Thymus (tissue), 11 donors: Measurements from ENCODE around the gene CYP3A5. TPM values are rescaled to one million over a fixed set of nuclear protein-coding genes. Genes with fewer than 3 reads are reported as not detected.

Experiments used
- DNase-seq, 9 donors: peaks; one replicate each; pipeline ENCODE4 v3.0.0-alpha.2; 2013; ENCODE audit warnings: low spot score in 9 of 9, low read depth in 6 of 9, missing footprints in 1 of 9
- H3K27ac ChIP-seq, 2 donors: one replicate each; pipeline ENCODE4 v1.5.1; 2013; ENCODE audit warnings: control low read depth in 1 of 2, low read depth in 1 of 2, low read length in 1 of 2, mild to moderate bottlenecking in 1 of 2, moderate library complexity in 1 of 2
- H3K27me3 ChIP-seq, 2 donors: one replicate each; pipeline ENCODE4 v1.5.1; 2013; ENCODE audit warnings: low read length in 1 of 2; ENCODE audit not compliant: control insufficient read depth in 2 of 2, insufficient read depth in 1 of 2
- H3K36me3 ChIP-seq, 2 donors: one replicate each; pipeline ENCODE4 v1.5.1; 2013; ENCODE audit warnings: low read length in 1 of 2, mild to moderate bottlenecking in 1 of 2, moderate library complexity in 1 of 2; ENCODE audit not compliant: control insufficient read depth in 2 of 2, insufficient read depth in 2 of 2
- H3K4me1 ChIP-seq, 2 donors: one replicate each; pipeline ENCODE4 v1.5.1; 2013; ENCODE audit warnings: low read length in 2 of 2; ENCODE audit not compliant: control insufficient read depth in 2 of 2, insufficient read depth in 2 of 2
- H3K4me3 ChIP-seq, 2 donors: one replicate each; pipeline ENCODE4 v1.5.1; 2013; ENCODE audit warnings: low read length in 2 of 2, control low read depth in 1 of 2, mild to moderate bottlenecking in 1 of 2
- H3K9me3 ChIP-seq, 2 donors: one replicate each; pipeline ENCODE4 v1.5.1; 2013; ENCODE audit warnings: low read length in 1 of 2, mild to moderate bottlenecking in 1 of 2; ENCODE audit not compliant: control insufficient read depth in 2 of 2, insufficient read depth in 1 of 2
- WGBS: extraction: QIAGEN DNeasy Blood & Tissue Kit; methylation state at CpG from one replicate; pipeline ENCODE4 v1.1.7; 2013; 5-methylcytosine and 5-hydroxymethylcytosine counted together
- polyA plus RNA-seq: library from polyadenylated mRNA; stranded (reverse); fragments of 200-250 nt; gene quantifications from one replicate; pipeline ENCODE4 v1.2.3, GENCODE V29; 2013
- total RNA-seq: library from RNA; stranded (reverse); fragments of 120-200 nt; gene quantifications from one replicate; pipeline ENCODE4 v1.2.4, GENCODE V29; 2013
- donor health status: healthy.

The CYP3A5 gene
- total and polyA plus RNA-seq, 2 donors, result 2.1 to 20.8 TPM

- Histone ChIP-seq H3K36me3 (peaks cover 40 to 66% of the 10 kb centered on the region in 2 donors), H3K27me3 (no peaks in the 10 kb centered on the region), H3K27ac (peak overlapping the region in 1 of 2 donors; percentile 42), H3K4me1 (no peaks in the 10 kb centered on the region), H3K9me3 (no peaks in the 10 kb centered on the region), H3K4me3 (no peak overlapping the region)
- DNase-seq, result peak in 1 of 9 donors; percentile 7
- WGBS, result 91% methylated on average over 9 of the region's 9 CpGs
Observed at GRCh38 chr7:99631295-99632109, 48.3 kb downstream of the CYP3A5 start.

- no peak overlapping the region for H3K4me3 ChIP-seq
- no peaks in the 10 kb centered on the region for H3K27me3 ChIP-seq
- H3K4me1 ChIP-seq, result peaks cover 6 to 10% of the 10 kb centered on the region in 2 donors
- no peak overlapping the region for H3K27ac ChIP-seq
- no peaks in the 10 kb centered on the region for H3K9me3 ChIP-seq
- peaks cover 59 to 84% of the 10 kb centered on the region in 2 donors for H3K36me3 ChIP-seq
- no peak for DNase-seq
- 93% methylated on average over 20 of the region's 20 CpGs for WGBS
Observed at GRCh38 chr7:99629643-99630042, 50.2 kb downstream of the CYP3A5 start.

- Histone ChIP-seq H3K36me3 (peaks cover 62 to 89% of the 10 kb centered on the region in 2 donors), H3K27me3 (no peaks in the 10 kb centered on the region), H3K4me3 (no peak overlapping the region), H3K9me3 (no peaks in the 10 kb centered on the region), H3K4me1 (peaks cover 13 to 19% of the 10 kb centered on the region in 2 donors), H3K27ac (no peak overlapping the region)
- DNase-seq, result no peak
- 94% methylated on average over 14 of the region's 14 CpGs for WGBS
Observed at GRCh38 chr7:99628471-99629465, 51.0 kb downstream of the CYP3A5 start.

GRCh38 chr7:99627513-99627912 is 52.3 kb downstream of the CYP3A5 start:
- H3K4me1 ChIP-seq, result peaks cover 23 to 30% of the 10 kb centered on the region in 2 donors
- H3K36me3 ChIP-seq, result peaks cover 72 to 95% of the 10 kb centered on the region in 2 donors
- no peak overlapping the region for H3K4me3 ChIP-seq
- H3K27me3 ChIP-seq, result no peaks in the 10 kb centered on the region
- DNase-seq, result no peak
- WGBS, result 98% methylated on average over 11 of the region's 11 CpGs
- H3K27ac ChIP-seq, result no peak overlapping the region
- H3K9me3 ChIP-seq, result no peaks in the 10 kb centered on the region

GRCh38 chr7:99626661-99627060 is 53.1 kb downstream of the CYP3A5 start:
- no peak overlapping the region for H3K4me3 ChIP-seq
- WGBS, result 92% methylated on average over 1 of the region's 1 CpG
- no peaks in the 10 kb centered on the region for H3K9me3 ChIP-seq
- peaks cover 72 to 93% of the 10 kb centered on the region in 2 donors for H3K36me3 ChIP-seq
- H3K27me3 ChIP-seq, result no peaks in the 10 kb centered on the region
- no peak overlapping the region for H3K27ac ChIP-seq
- no peak for DNase-seq
- H3K4me1 ChIP-seq, result peaks cover 24 to 34% of the 10 kb centered on the region in 2 donors

GRCh38 chr7:99625961-99626360 is 53.8 kb downstream of the CYP3A5 start:
- Histone ChIP-seq H3K36me3 (peaks cover 73 to 94% of the 10 kb centered on the region in 2 donors), H3K9me3 (no peaks in the 10 kb centered on the region), H3K4me3 (no peak overlapping the region), H3K27ac (no peak overlapping the region), H3K27me3 (no peaks in the 10 kb centered on the region), H3K4me1 (peaks cover 24 to 34% of the 10 kb centered on the region in 2 donors)
- no peak for DNase-seq
- 98% methylated on average over 4 of the region's 4 CpGs for WGBS

GRCh38 chr7:99625321-99625720 is 54.5 kb downstream of the CYP3A5 start:
- Histone ChIP-seq H3K4me1 (peaks cover 24 to 34% of the 10 kb centered on the region in 2 donors), H3K27ac (peak overlapping the region; percentile 84 to 96), H3K36me3 (peaks cover 75 to 97% of the 10 kb centered on the region in 2 donors), H3K27me3 (no peaks in the 10 kb centered on the region), H3K9me3 (no peaks in the 10 kb centered on the region), H3K4me3 (no peak overlapping the region)
- DNase-seq, result no peak
- 93% methylated on average over 5 of the region's 5 CpGs for WGBS

GRCh38 chr7:99624484-99624883 is 55.3 kb downstream of the CYP3A5 start:
- Histone ChIP-seq H3K27me3 (no peaks in the 10 kb centered on the region), H3K9me3 (no peaks in the 10 kb centered on the region), H3K36me3 (peaks cover 75 to 97% of the 10 kb centered on the region in 2 donors), H3K4me3 (peak overlapping the region; percentile 9 to 28), H3K27ac (peak overlapping the region; percentile 84 to 96), H3K4me1 (peaks cover 24 to 34% of the 10 kb centered on the region in 2 donors)
- 15% methylated on average over 16 of the region's 16 CpGs for WGBS
- peak; percentile 62 to 94 (median 80) for DNase-seq
